Measurements from ENCODE around the gene TRPC1.

DNA sequence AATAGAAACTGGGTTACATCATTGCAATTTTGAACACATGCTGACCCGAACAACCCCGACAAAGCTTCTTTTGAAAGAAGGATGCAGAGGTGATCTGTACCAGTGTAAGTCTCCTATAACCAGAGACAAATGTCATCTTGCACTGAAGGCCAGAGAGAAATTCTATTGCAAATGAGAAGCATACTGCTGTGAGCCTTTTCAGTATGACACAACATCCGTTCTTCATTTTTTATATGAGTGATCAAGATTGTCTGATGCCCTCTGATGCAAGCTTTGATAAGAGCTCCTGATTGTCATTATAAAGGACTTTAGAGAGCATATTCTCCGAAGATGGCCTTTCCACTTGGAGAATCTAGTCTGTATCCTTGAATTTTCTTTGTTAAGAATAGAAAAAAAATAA is 128.2 kb downstream of the TRPC1 start:
- TF ChIP-seq, protein P1, sequence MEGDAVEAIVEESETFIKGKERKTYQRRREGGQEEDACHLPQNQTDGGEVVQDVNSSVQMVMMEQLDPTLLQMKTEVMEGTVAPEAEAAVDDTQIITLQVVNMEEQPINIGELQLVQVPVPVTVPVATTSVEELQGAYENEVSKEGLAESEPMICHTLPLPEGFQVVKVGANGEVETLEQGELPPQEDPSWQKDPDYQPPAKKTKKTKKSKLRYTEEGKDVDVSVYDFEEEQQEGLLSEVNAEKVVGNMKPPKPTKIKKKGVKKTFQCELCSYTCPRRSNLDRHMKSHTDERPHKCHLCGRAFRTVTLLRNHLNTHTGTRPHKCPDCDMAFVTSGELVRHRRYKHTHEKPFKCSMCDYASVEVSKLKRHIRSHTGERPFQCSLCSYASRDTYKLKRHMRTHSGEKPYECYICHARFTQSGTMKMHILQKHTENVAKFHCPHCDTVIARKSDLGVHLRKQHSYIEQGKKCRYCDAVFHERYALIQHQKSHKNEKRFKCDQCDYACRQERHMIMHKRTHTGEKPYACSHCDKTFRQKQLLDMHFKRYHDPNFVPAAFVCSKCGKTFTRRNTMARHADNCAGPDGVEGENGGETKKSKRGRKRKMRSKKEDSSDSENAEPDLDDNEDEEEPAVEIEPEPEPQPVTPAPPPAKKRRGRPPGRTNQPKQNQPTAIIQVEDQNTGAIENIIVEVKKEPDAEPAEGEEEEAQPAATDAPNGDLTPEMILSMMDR (IDR thresholded peaks at IDR 0.05 in 4 of 5, conservative IDR thresholded peaks at IDR 0.05 in 1 of 5), result no peak
- no peak for TF ChIP-seq POLR2A (IDR thresholded peaks at IDR 0.05)

Data from gastrocnemius medialis (tissue), 4 donors.